Measurements from ENCODE around the gene RERE.

Gene RERE

GRCh38 chr1:8317647-8318381 lies 499.6 kb downstream of the RERE start, which contains the start of gene SLC45A1:
Gene SLC45A1, plus strand, starts transcription at chr1:8318114. Its CDS starts 6,216 bp downstream, at chr1:8324330.
- Mint-ChIP-seq H3K36me3 (ENCODE audit: insufficient read depth) (no peaks in the 10 kb centered on the region), H3K4me1 (ENCODE audit: low read depth in 2 of 2) (peaks cover 15 to 23% of the 10 kb centered on the region in 2 donors), H3K4me3 (peak within 1 kb of the TSS; percentile 74 to 80), H3K27ac (peak within 1 kb of the TSS; percentile 53 to 74), H3K9me3 (peaks cover 0 to 2% of the 10 kb centered on the region in 2 donors), H3K27me3 (peaks cover 20 to 39% of the 10 kb centered on the region in 2 donors)
- DNase-seq (peak; percentile 73 to 80 (median 76)), ATAC-seq (replicated peaks) (peak; percentile 98)

- H3K36me3 Mint-ChIP-seq (ENCODE audit: insufficient read depth): no peaks in the 10 kb centered on the region
- H3K4me1 Mint-ChIP-seq (ENCODE audit: low read depth in 2 of 2): peaks cover 15 to 23% of the 10 kb centered on the region in 2 donors
- DNase-seq (no peak), ATAC-seq (replicated peaks) (no peak)
- peaks cover 20 to 39% of the 10 kb centered on the region in 2 donors for H3K27me3 Mint-ChIP-seq
- no peak overlapping the region for H3K4me3 Mint-ChIP-seq
- no peak overlapping the region for H3K27ac Mint-ChIP-seq
- H3K9me3 Mint-ChIP-seq: no peaks in the 10 kb centered on the region
Observed at GRCh38 chr1:8315573-8316475, 501.6 kb downstream of the RERE start.

- Mint-ChIP-seq H3K9me3 (no peaks in the 10 kb centered on the region), H3K4me1 (ENCODE audit: low read depth in 2 of 2) (peaks cover 15 to 23% of the 10 kb centered on the region in 2 donors), H3K27me3 (peaks cover 20 to 39% of the 10 kb centered on the region in 2 donors), H3K4me3 (no peak overlapping the region), H3K27ac (no peak overlapping the region), H3K36me3 (ENCODE audit: insufficient read depth) (no peaks in the 10 kb centered on the region)
- DNase-seq: peak; percentile 20 to 45 (median 34)
- ATAC-seq (replicated peaks): no peak
Observed at GRCh38 chr1:8314346-8315280, 502.8 kb downstream of the RERE start.

- H3K4me1 Mint-ChIP-seq (ENCODE audit: low read depth in 2 of 2): peaks cover 15 to 18% of the 10 kb centered on the region in 2 donors
- H3K4me3 Mint-ChIP-seq: no peak overlapping the region
- DNase-seq (no peak), ATAC-seq (replicated peaks) (no peak)
- H3K27ac Mint-ChIP-seq: no peak overlapping the region
- H3K9me3 Mint-ChIP-seq: no peaks in the 10 kb centered on the region
- H3K27me3 Mint-ChIP-seq: peaks cover 20 to 39% of the 10 kb centered on the region in 2 donors
- H3K36me3 Mint-ChIP-seq (ENCODE audit: insufficient read depth): no peaks in the 10 kb centered on the region
Observed at GRCh38 chr1:8313231-8313630, 504.2 kb downstream of the RERE start.

GRCh38 chr1:8312235-8313218 lies 504.9 kb downstream of the RERE start:
- peaks cover 13 to 16% of the 10 kb centered on the region in 2 donors for H3K4me1 Mint-ChIP-seq (ENCODE audit: low read depth in 2 of 2)
- peaks cover 20 to 39% of the 10 kb centered on the region in 2 donors for H3K27me3 Mint-ChIP-seq
- H3K9me3 Mint-ChIP-seq: no peaks in the 10 kb centered on the region
- H3K36me3 Mint-ChIP-seq (ENCODE audit: insufficient read depth): no peaks in the 10 kb centered on the region
- H3K27ac Mint-ChIP-seq: no peak overlapping the region
- H3K4me3 Mint-ChIP-seq: no peak overlapping the region
- no peak for ATAC-seq (replicated peaks)
- DNase-seq: no peak

- Mint-ChIP-seq H3K27me3 (peaks cover 12 to 29% of the 10 kb centered on the region in 2 donors), H3K4me1 (ENCODE audit: low read depth in 2 of 2) (peaks cover 12 to 13% of the 10 kb centered on the region in 2 donors), H3K36me3 (ENCODE audit: insufficient read depth) (no peaks in the 10 kb centered on the region), H3K4me3 (no peak overlapping the region), H3K27ac (no peak overlapping the region), H3K9me3 (no peaks in the 10 kb centered on the region)
- DNase-seq: no peak
- ATAC-seq (replicated peaks): no peak
Observed at GRCh38 chr1:8311068-8311718, 506.2 kb downstream of the RERE start.

- no peaks in the 10 kb centered on the region for H3K9me3 Mint-ChIP-seq
- H3K27ac Mint-ChIP-seq: no peak overlapping the region
- no peaks in the 10 kb centered on the region for H3K36me3 Mint-ChIP-seq (ENCODE audit: insufficient read depth)
- H3K4me3 Mint-ChIP-seq: no peak overlapping the region
- ATAC-seq (replicated peaks) (no peak), DNase-seq (no peak)
- H3K27me3 Mint-ChIP-seq: peaks cover 0 to 9% of the 10 kb centered on the region in 2 donors
- H3K4me1 Mint-ChIP-seq (ENCODE audit: low read depth in 2 of 2): no peaks in the 10 kb centered on the region
Observed at GRCh38 chr1:8307628-8308027, 509.8 kb downstream of the RERE start.

- DNase-seq: no peak
- Mint-ChIP-seq H3K27ac (no peak overlapping the region), H3K4me1 (ENCODE audit: low read depth in 2 of 2) (no peaks in the 10 kb centered on the region), H3K4me3 (no peak overlapping the region), H3K27me3 (peaks cover 2 to 19% of the 10 kb centered on the region in 2 donors), H3K36me3 (ENCODE audit: insufficient read depth) (no peaks in the 10 kb centered on the region), H3K9me3 (no peaks in the 10 kb centered on the region)
- no peak for ATAC-seq (replicated peaks)
Observed at GRCh38 chr1:8303876-8304275, 513.6 kb downstream of the RERE start.

GRCh38 chr1:8303141-8303540 lies 514.3 kb downstream of the RERE start:
- H3K4me1 Mint-ChIP-seq (ENCODE audit: low read depth in 2 of 2): no peaks in the 10 kb centered on the region
- peaks cover 6 to 19% of the 10 kb centered on the region in 2 donors for H3K27me3 Mint-ChIP-seq
- DNase-seq (no peak), ATAC-seq (replicated peaks) (no peak)
- H3K36me3 Mint-ChIP-seq (ENCODE audit: insufficient read depth): no peaks in the 10 kb centered on the region
- H3K27ac Mint-ChIP-seq: no peak overlapping the region
- no peaks in the 10 kb centered on the region for H3K9me3 Mint-ChIP-seq
- no peak overlapping the region for H3K4me3 Mint-ChIP-seq

Data from effector memory CD8-positive, alpha-beta T cell (primary cell).